IPS-18c (cell line): ENCODE measurements around the gene MAGI1.
"Not testable (repeated sequence)": the region's sequence is repeated elsewhere in the genome, so short reads cannot be mapped to it uniquely, and the experiment has no call there.

Experiments
- H3K4me3 ChIP-seq: 2 replicates; pipeline ENCODE4 v1.7.0; 2013; ENCODE audit warnings: low read depth, mild to moderate bottlenecking, low read length, moderate library complexity; ENCODE audit not compliant: insufficient read depth
- H3K9me3 ChIP-seq: one replicate; pipeline ENCODE4 v1.6.1; 2013; ENCODE audit warnings: mild to moderate bottlenecking, low read length, moderate library complexity; ENCODE audit not compliant: control insufficient read depth, insufficient read depth

MAGI1 gene

GRCh38 chr3:65728138-65728537 lies 310.6 kb downstream of the MAGI1 start:
- Histone ChIP-seq H3K4me3 (no peak overlapping the region), H3K9me3 (no peaks in the 10 kb centered on the region)

- Histone ChIP-seq H3K4me3 (no peak overlapping the region), H3K9me3 (no peaks in the 10 kb centered on the region)
These were observed 314.7 kb downstream of the MAGI1 start for GRCh38 chr3:65723985-65724384.

GRCh38 chr3:65723011-65723410 lies 315.7 kb downstream of the MAGI1 start:
- Histone ChIP-seq H3K9me3 (no peaks in the 10 kb centered on the region), H3K4me3 (no peak overlapping the region)

GRCh38 chr3:65720989-65721737 lies 317.6 kb downstream of the MAGI1 start:
- no peaks in the 10 kb centered on the region for H3K9me3 ChIP-seq
- no peak overlapping the region for H3K4me3 ChIP-seq

DNA sequence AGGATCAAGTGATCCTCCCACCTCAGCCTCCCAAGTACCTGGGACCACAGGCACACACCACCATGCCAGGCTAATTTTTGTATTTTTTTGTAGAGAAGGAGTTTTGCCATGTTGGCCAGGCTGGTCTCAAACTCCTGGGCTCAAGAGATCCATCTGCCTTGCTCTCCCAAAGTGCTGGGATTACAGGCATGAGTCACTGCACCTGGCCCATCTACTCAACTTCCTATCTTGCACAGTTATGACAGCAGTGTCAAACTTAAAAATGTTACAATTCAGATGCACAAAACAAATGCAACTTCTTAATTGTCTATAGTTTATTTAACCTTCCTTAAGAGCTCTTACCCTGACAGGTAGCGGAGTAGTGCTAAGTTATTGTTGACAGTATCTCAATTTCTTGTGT lies 319.1 kb downstream of the MAGI1 start:
- not testable (repeated sequence) for H3K4me3 ChIP-seq, H3K9me3 ChIP-seq

GRCh38 chr3:65717676-65718346 lies 320.9 kb downstream of the MAGI1 start:
- Histone ChIP-seq H3K9me3 (no peaks in the 10 kb centered on the region), H3K4me3 (no peak overlapping the region)

- Histone ChIP-seq H3K4me3 (no peak overlapping the region), H3K9me3 (no peaks in the 10 kb centered on the region)
These were observed 322.5 kb downstream of the MAGI1 start for GRCh38 chr3:65716071-65716751.

DNA sequence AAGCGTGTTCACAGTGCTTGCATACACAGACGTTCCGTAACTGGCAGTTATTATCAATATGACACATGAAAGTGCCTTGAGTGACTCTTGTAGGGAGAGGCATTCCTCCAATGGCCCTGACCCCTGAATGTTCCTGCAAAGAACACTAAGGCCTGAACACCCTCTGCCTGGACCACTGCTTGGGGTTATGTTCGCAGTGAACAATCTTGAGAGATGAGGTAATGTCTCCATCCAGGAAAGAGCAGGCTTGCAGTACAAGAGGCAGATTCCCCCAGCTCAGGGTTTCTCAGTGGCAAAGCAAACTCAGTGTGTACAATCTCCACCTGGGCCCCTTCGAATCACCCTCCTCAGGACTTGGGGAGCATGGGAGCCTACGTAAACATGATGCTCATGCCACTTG lies 324.6 kb downstream of the MAGI1 start:
- Histone ChIP-seq H3K9me3 (no peaks in the 10 kb centered on the region), H3K4me3 (no peak overlapping the region)

GRCh38 chr3:65713016-65713415 lies 325.7 kb downstream of the MAGI1 start:
- Histone ChIP-seq H3K4me3 (no peak overlapping the region), H3K9me3 (no peaks in the 10 kb centered on the region)

DNA sequence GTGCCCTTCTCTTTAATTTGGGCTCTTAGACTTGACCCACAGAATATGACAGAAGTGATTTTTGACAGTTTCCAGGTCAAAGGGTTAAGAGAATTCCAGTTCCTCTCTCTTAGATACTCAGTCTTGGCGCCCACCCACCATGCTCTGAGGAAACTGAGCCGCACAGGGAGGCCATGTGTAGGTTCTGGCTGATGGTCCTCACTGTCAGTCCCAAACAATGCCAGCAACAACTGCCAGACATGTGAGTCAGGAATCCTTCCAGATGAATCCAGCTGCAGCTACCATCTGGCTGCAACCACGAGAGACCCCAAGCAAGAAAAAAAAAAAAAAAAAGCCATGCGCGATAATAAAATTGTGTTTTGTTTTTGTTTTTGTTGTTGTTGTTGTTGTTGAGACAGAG lies 326.6 kb downstream of the MAGI1 start:
- Histone ChIP-seq H3K4me3 (no peak overlapping the region), H3K9me3 (no peaks in the 10 kb centered on the region)

- Histone ChIP-seq H3K9me3 (no peaks in the 10 kb centered on the region), H3K4me3 (no peak overlapping the region)
These were observed 331.7 kb downstream of the MAGI1 start for GRCh38 chr3:65706776-65707568.

DNA sequence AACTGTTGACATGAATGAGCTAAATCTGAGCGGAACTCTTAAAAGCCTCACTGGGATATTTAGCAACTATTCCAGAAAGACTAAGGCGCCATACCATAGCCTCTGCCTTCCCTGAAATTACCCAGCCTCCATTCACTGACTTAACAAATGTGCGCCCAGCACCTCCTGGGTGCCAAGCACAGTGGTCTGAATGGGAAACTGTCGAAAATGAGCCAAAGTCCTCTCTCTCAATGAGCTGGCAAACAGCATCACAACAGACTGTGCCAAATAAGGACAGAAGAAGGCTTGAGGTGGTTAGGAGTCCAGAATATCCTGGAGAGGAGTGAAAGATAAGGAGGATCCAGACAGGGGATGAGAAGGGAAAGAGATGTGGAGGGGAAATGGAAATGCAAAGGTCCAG lies 332.4 kb downstream of the MAGI1 start:
- no peak overlapping the region for H3K4me3 ChIP-seq
- no peaks in the 10 kb centered on the region for H3K9me3 ChIP-seq

DNA sequence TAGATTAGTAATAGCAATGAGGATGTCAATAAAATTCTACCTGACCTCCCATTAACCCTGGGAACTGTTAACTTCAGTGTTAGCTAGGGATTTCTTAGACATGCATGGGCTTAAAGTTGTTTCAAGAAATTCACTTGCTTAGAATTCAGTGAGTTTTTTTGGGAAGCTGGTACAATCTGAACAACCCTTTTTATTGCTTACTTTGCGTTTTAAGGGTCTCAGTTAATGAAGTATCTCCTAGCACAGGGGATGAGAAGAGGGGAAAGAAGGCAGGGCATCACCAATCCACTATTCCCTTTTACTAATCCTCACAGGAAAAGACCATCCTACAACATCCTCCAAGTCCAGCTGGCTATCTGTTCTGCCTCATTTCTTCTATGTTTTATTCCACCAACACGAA lies 334.9 kb downstream of the MAGI1 start:
- no peak overlapping the region for H3K4me3 ChIP-seq
- no peaks in the 10 kb centered on the region for H3K9me3 ChIP-seq

DNA sequence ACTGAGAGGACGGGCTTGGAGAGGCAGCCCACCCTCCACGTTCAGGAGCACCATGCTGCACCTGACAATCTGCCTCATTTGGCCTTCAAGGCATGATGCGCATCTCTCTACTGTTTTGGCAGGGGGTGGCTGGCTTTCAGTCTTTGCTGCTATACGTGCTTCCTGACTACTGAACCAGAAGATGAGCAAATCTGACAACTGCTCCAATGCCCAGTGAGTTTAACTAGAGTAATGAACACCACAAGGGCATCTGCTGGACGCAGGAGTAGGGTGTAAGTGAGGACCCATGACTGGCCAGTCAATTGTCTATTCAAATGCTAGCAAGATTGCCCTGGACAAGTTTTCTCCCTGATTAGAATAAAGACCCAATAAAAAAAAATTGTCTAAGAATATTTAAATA lies 335.7 kb downstream of the MAGI1 start:
- H3K4me3 ChIP-seq = no peak overlapping the region
- H3K9me3 ChIP-seq = no peaks in the 10 kb centered on the region

- no peaks in the 10 kb centered on the region for H3K9me3 ChIP-seq
- H3K4me3 ChIP-seq = no peak overlapping the region
These were observed 336.5 kb downstream of the MAGI1 start for GRCh38 chr3:65702202-65702601.

DNA sequence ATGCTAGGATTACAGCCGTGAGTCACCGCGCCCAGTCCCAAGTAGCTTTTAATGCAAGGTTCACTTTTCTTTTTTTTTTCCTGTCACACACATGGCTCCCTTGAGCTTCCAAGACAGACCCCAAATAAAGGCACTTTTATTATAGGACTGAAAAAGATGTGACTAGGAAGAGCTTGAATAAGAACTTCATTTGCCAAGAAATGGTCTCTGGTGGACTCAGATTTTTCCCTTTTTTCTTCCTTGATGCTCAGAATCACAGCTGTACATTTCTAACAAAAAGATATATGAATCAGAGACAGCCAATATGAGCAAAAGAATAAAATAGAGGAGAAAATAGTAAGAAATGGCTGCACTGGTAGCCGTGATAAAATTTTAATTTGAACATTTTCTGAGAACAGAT lies 337.2 kb downstream of the MAGI1 start:
- no peak overlapping the region for H3K4me3 ChIP-seq
- no peaks in the 10 kb centered on the region for H3K9me3 ChIP-seq

DNA sequence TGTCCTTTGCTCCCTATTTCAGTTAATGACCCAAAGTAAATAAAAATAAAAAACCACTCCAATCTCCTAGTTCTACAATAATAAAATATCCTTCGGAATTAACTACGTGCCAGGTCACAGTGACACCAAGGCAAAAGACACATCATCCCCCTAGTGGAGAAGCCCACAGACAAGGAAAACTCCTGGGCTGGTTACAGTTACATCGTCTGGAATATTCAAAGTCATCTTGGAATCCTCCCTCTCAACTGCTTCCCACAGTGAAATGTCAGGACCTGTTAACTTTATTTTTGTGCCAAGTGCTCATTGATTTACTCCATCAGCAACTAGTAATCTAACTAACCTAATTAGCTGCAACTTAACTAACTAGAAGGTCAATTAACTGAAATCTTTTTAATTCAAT lies 349.3 kb downstream of the MAGI1 start:
- Histone ChIP-seq H3K9me3 (no peaks in the 10 kb centered on the region), H3K4me3 (no peak overlapping the region)
